HEK293 (cell line): ENCODE measurements around the gene BRIX1.

Experiments
- BCL11A ChIP-seq: fragments of 450-650 bp; formaldehyde crosslinking; IDR thresholded peaks from 2 replicates; pipeline ENCODE4 v1.5.1; 2016; ENCODE audit warnings: low read depth, missing biosample characterization, missing genetic modification characterization
- HIC1 ChIP-seq: fragments of 450-650 bp; formaldehyde crosslinking; IDR thresholded peaks from 2 replicates; pipeline ENCODE4 v1.5.1; 2016; ENCODE audit warnings: missing biosample characterization, missing genetic modification characterization
- IKZF3 ChIP-seq: fragments of 450-650 bp; IDR thresholded peaks from 2 replicates; pipeline ENCODE4 v1.5.0; 2018; ENCODE audit warnings: missing biosample characterization, mild to moderate bottlenecking, missing genetic modification characterization, moderate library complexity
- OVOL3 ChIP-seq: fragments of 450-650 bp; formaldehyde crosslinking; IDR thresholded peaks from 2 replicates; pipeline ENCODE4 v1.5.1; 2016; ENCODE audit warnings: missing biosample characterization, missing genetic modification characterization
- PRDM4 ChIP-seq: fragments of 450-650 bp; formaldehyde crosslinking; IDR thresholded peaks from 2 replicates; pipeline ENCODE4 v1.5.1; 2017; ENCODE audit warnings: missing biosample characterization, missing genetic modification characterization
- SP7 ChIP-seq: fragments of 450-650 bp; formaldehyde crosslinking; IDR thresholded peaks from 2 replicates; pipeline ENCODE4 v1.5.1; 2016; ENCODE audit warnings: missing biosample characterization, missing genetic modification characterization
- ZBTB1 ChIP-seq: fragments of 450-650 bp; formaldehyde crosslinking; IDR thresholded peaks from 2 replicates; pipeline ENCODE4 v1.5.1; 2016; ENCODE audit warnings: missing biosample characterization, missing genetic modification characterization
- ZBTB17 ChIP-seq: fragments of 450-650 bp; formaldehyde crosslinking; IDR thresholded peaks from 2 replicates; pipeline ENCODE4 v1.5.1; 2016; ENCODE audit warnings: missing biosample characterization, missing genetic modification characterization
- ZNF138 ChIP-seq: fragments of 450-650 bp; formaldehyde crosslinking; IDR thresholded peaks from 2 replicates; pipeline ENCODE4 v1.5.1; 2016; ENCODE audit warnings: missing biosample characterization, missing genetic modification characterization, borderline replicate concordance
- ZNF2 ChIP-seq: fragments of 450-650 bp; formaldehyde crosslinking; IDR thresholded peaks from 2 replicates; pipeline ENCODE4 v1.5.1; 2016; ENCODE audit warnings: missing biosample characterization, missing genetic modification characterization
- ZNF311 ChIP-seq: fragments of 450-650 bp; formaldehyde crosslinking; IDR thresholded peaks from 2 replicates; pipeline ENCODE4 v1.5.1; 2017; ENCODE audit warnings: missing biosample characterization, missing genetic modification characterization, borderline replicate concordance
- ZNF391 ChIP-seq: fragments of 450-650 bp; formaldehyde crosslinking; IDR thresholded peaks from 2 replicates; pipeline ENCODE4 v1.5.1; 2016; ENCODE audit warnings: low read depth, missing biosample characterization, missing genetic modification characterization, borderline replicate concordance
- ZNF518A ChIP-seq: fragments of 450-650 bp; formaldehyde crosslinking; conservative IDR thresholded peaks from 2 replicates; pipeline ENCODE4 v1.5.1; 2016; ENCODE audit warnings: low read depth, missing biosample characterization, missing genetic modification characterization
- ZNF670 ChIP-seq: fragments of 450-650 bp; formaldehyde crosslinking; IDR thresholded peaks from 2 replicates; pipeline ENCODE4 v1.5.1; 2016; ENCODE audit warnings: missing biosample characterization, missing genetic modification characterization, low read depth
- ZSCAN16 ChIP-seq: fragments of 450-650 bp; formaldehyde crosslinking; IDR thresholded peaks from 2 replicates; pipeline ENCODE4 v1.5.1; 2016; ENCODE audit warnings: missing biosample characterization, missing genetic modification characterization
- TF ChIP-seq, protein P1 (sequence below): fragments of 450-650 bp; formaldehyde crosslinking; IDR thresholded peaks from 2 replicates; pipeline ENCODE4 v1.5.1; 2017; ENCODE audit warnings: missing biosample characterization, missing genetic modification characterization

The BRIX1 gene

GRCh38 chr5:34923694-34924461 lies 8.4 kb downstream of the BRIX1 start (continued):
- TF ChIP-seq, protein P1, sequence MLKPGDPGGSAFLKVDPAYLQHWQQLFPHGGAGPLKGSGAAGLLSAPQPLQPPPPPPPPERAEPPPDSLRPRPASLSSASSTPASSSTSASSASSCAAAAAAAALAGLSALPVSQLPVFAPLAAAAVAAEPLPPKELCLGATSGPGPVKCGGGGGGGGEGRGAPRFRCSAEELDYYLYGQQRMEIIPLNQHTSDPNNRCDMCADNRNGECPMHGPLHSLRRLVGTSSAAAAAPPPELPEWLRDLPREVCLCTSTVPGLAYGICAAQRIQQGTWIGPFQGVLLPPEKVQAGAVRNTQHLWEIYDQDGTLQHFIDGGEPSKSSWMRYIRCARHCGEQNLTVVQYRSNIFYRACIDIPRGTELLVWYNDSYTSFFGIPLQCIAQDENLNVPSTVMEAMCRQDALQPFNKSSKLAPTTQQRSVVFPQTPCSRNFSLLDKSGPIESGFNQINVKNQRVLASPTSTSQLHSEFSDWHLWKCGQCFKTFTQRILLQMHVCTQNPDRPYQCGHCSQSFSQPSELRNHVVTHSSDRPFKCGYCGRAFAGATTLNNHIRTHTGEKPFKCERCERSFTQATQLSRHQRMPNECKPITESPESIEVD (tag by site-specific recombination), result peak; percentile 94
- TF ChIP-seq ZNF518A (peak; percentile 46), PRDM4 (tag by site-specific recombination) (peak; percentile 57; the same call in 1 of the 2 replicates), ZSCAN16 (no peak), ZBTB1 (tag by site-specific recombination) (no peak), SP7 (tag by site-specific recombination) (peak; percentile 95), ZNF391 (tag by site-specific recombination) (no peak), IKZF3 (tag by site-specific recombination) (peak; percentile 62; the same call in 1 of the 2 replicates), ZNF670 (no peak), OVOL3 (tag by site-specific recombination) (no peak), HIC1 (tag by site-specific recombination) (peak; percentile 83), ZNF2 (tag by site-specific recombination) (peak; percentile 45; the same call in 1 of the 2 replicates), ZBTB17 (peak; percentile 57), ZNF138 (tag by site-specific recombination) (no peak), ZNF311 (tag by site-specific recombination) (no peak), BCL11A (peak; percentile 29; the same call in 1 of the 2 replicates)
- TF ChIP-seq, all 188 proteins: peak for 30
